Measurements from ENCODE around the gene RBM20.

RBM20 gene

GRCh38 chr10:110837418-110838171 is 193.5 kb downstream of the RBM20 start:
- DNase-seq (ENCODE audit: low read depth) = no peak

- DNase-seq (ENCODE audit: low read depth) = no peak
These were observed 196.2 kb downstream of the RBM20 start for GRCh38 chr10:110840225-110840922.

- no peak for DNase-seq (ENCODE audit: low read depth)
These were observed 196.8 kb downstream of the RBM20 start for GRCh38 chr10:110840923-110841428.

- no peak for DNase-seq (ENCODE audit: low read depth)
These were observed 197.7 kb downstream of the RBM20 start for GRCh38 chr10:110841767-110842267.

- no peak for DNase-seq (ENCODE audit: low read depth)
These were observed 198.3 kb downstream of the RBM20 start for GRCh38 chr10:110842326-110842904.

GRCh38 chr10:110843031-110843430 is 198.9 kb downstream of the RBM20 start:
- DNase-seq (ENCODE audit: low read depth) = no peak

GRCh38 chr10:110843796-110844616 is 199.9 kb downstream of the RBM20 start:
- DNase-seq (ENCODE audit: low read depth) = no peak

- DNase-seq (ENCODE audit: low read depth) = no peak
These were observed 200.4 kb downstream of the RBM20 start for GRCh38 chr10:110844617-110844881.

GRCh38 chr10:110845192-110845755 is 201.1 kb downstream of the RBM20 start:
- DNase-seq (ENCODE audit: low read depth) = no peak

GRCh38 chr10:110845756-110846620 is 201.9 kb downstream of the RBM20 start:
- DNase-seq (ENCODE audit: low read depth) = no peak

GRCh38 chr10:110847374-110847773 is 203.2 kb downstream of the RBM20 start:
- DNase-seq (ENCODE audit: low read depth) = no peak

GRCh38 chr10:110848106-110848505 is 204.0 kb downstream of the RBM20 start:
- no peak for DNase-seq (ENCODE audit: low read depth)

GRCh38 chr10:110850099-110850498 is 206.0 kb downstream of the RBM20 start:
- DNase-seq (ENCODE audit: low read depth) = no peak

- DNase-seq (ENCODE audit: low read depth) = no peak
These were observed 207.0 kb downstream of the RBM20 start for GRCh38 chr10:110851020-110851612.

GRCh38 chr10:110852255-110852896 is 208.2 kb downstream of the RBM20 start:
- DNase-seq (ENCODE audit: low read depth) = no peak

GRCh38 chr10:110852947-110853346 is 208.8 kb downstream of the RBM20 start:
- no peak for DNase-seq (ENCODE audit: low read depth)

- DNase-seq (ENCODE audit: low read depth) = no peak
These were observed 209.9 kb downstream of the RBM20 start for GRCh38 chr10:110853921-110854605.

- peak; percentile 62 for DNase-seq (ENCODE audit: low read depth)
These were observed 213.4 kb downstream of the RBM20 start for GRCh38 chr10:110857265-110858171.
